ENCODE measurements around the gene USPL1.
A peak's percentile ranks its signal among the peaks of the same experiment; 100 is the strongest.
"Not testable (repeated sequence)": the region's sequence is repeated elsewhere in the genome, so short reads cannot be mapped to it uniquely, and the experiment has no call there.

The USPL1 gene

DNA sequence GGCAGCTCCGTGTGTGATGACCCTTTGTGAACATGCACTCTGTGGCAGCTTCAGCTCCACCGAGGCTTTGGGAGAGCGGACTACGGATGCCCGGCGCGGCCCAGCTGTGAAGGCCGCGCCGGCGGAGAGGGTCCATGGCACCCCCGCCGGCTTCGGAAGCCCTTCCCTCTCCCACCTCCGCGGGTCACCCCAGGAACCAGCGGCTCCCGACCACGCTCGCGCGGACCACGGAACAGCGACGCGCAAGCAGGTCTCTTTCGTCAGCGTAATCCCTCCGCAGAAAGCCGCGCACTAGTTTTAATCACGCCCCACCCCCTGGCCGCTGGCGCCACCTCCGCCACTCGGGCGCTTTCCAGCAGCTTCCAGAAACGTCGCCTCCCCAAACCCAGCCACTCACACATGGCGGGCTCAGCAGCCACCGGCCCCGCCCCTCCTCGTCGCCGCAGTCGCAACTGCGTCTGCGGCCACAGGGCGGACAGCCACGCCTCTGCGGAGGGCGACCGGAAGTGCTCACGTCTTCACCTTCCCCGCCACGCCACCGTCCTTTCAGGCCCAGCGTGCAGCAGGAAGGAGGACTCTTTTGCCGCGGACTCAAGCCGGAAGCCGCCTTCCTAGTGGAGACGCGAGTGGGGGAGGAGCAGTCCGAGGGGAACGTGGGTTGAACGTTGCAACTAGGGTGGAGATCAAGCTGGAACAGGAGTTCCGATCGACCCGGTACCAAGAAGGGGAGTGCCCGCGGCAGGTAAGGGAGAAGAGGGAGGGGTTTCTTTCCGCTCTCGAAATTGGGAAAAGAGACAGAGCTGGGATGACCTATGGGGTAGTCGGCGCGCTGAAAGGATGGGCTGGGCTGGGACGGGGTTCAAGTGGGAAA lies at the start of gene USPL1:
Gene USPL1 (plus strand): TSS at position 606 of the 871 bp plus-strand sequence. CDS start 3,221 bp downstream, outside the sequence.
- DNase-seq = peak; percentile 99

DNA sequence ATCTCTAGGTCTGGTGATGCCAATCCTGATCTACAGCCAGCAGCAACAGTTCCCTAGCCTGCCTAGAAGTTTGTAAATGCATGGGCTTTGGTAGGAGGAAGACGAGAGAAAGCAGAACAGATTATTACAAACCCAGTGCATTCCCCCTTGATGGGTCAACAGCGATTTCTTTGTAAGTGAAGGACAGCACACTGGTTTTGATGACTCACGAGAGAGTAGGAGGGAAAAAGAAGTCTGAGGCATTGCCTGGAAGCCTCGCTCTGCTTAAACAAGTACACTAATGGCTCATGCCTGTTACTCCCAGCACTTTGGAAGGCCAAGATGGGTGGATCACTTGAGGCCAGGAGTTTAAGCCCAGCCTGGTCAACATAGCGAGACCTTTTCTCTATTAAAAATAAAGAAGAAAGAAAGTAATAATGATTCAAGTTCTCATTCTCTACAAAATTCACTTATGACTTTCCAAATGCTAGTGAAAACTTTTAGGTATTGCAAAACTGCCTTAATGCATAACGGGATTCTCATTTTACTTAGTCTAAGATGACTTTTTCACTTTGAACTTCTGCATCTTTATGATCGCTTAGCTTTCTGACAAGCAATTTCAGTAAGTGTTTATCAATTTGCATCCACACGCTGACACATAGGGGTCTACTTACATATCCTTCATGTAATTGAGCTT lies 47.7 kb upstream of the USPL1 start:
- peak; percentile 39 for DNase-seq

DNA sequence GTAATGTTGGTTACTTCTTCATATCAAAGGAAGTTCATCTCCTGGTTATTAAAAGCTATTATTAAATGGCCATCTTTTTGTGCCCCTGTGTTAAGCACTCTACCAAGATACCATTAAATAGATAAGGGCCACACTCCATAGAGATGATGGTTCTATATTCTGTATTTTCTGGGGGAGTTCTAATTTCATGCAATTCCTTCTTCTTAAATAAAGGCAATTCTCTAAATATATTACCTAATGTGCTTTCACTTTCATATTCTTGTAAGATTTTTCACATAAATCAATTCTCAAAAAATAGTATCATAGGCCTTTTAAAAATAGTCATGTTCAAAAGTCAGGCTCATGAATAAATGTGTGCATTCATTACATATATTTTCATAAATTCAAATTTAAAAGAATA lies 47.0 kb upstream of the USPL1 start:
- no peak for DNase-seq

DNA sequence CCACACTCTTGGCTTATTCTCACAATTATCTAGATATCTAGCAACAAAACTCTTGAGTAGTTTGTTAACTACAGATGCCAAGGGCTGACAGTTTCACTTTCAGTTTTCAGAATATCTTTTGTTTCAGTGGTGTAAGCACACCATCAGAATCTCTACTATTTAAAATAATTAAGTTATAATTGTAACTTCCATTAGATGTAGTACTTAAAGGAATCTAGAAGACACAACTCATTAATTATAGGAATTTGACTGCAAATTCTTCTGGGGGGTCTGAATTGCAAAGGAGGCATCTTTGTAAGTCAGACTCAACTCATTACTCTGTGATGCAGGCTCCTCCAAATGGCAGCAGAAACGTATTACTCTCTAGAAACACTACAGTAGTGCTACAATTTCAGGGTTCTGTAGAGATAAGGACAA lies 44.9 kb upstream of the USPL1 start:
- DNase-seq = no peak

DNA sequence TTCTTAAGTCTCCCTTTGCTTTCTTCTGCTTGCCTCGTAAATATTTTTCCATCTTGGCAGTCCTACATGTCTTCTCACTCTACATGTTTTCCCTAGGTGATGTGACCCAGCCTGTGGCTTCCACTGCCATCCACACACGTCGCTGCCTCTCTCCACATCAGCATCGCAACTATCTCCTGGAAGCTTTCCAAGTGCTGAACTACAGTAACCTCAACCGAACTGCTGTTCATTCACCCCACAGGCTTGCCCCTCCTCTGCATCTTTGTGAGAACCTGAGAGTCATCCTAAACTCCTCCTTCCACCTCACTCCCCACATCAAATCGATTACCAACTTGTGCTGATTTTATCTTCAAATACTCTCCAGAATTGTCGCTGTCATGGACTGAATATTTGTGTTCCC lies 41.2 kb upstream of the USPL1 start:
- DNase-seq = peak; percentile 56

DNA sequence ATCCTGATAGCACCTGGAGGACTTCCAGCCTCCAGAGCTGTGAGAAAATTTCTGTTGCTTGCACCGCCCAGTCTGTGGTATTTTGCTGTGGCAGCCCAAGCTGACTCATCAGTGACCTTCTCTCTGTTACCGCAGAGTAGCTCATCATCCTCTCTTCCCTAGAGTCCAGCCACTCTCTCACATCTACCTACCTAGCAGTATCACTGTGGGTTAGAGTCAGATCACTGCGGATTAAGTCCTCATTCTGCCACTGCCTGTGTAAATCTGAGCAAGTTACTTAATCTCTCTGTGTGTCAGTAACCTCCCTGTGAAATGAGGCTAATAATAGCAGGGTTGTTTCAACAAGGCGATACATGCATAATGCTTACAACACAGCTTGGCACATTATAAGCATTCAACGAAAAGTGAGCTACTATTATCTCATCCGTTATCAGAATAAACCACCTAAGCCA lies 40.3 kb upstream of the USPL1 start:
- peak; percentile 64 for DNase-seq

DNA sequence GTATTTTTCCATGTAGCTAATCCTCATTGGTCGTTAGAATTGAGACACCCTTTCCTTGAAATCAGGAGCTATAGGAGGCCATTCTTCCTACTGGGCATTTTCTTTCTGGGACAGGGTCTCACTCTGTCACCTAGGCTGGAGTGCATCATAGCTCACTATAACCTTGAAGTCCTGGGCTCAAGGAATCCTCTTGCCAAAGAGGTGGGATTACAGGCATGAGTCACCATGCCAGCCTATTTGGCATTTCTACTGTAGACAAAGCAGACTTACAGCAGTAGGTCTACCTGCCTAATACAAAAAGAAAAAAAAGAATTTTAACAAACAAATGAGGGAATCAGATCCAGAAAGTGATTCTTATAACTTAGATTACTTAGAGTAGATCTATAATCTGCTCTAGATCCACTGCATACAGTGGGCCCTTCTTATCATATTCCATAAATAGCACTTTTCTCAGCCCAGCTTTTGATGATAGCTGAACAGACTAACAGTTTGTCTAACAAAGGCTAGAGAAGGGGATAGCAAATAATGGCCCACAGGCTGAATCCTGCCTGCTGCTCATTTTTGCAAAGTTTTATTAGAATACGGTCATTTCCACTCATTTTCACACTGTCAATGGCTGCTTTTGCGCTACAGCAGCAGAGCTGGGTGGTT lies 36.7 kb upstream of the USPL1 start:
- DNase-seq = no peak

DNA sequence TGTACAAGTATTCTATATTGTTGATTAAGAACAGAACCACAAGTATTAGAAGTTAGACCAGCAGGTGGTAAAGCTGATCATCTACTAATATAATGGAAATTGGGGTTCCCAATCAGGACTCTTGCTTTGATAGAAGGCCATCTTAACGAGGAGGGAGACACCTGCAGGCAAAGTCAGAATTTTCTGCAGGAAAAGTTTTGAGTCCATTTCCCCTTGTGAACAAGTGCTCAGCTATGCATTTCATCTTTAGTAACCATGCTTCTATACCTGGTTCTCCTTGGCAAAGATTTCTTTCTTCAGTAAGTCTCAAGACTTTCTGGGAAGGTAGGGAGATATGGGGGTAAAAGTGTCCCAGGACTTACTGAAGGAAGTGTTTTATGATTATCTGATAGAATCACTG lies 36.1 kb upstream of the USPL1 start:
- DNase-seq = no peak

DNA sequence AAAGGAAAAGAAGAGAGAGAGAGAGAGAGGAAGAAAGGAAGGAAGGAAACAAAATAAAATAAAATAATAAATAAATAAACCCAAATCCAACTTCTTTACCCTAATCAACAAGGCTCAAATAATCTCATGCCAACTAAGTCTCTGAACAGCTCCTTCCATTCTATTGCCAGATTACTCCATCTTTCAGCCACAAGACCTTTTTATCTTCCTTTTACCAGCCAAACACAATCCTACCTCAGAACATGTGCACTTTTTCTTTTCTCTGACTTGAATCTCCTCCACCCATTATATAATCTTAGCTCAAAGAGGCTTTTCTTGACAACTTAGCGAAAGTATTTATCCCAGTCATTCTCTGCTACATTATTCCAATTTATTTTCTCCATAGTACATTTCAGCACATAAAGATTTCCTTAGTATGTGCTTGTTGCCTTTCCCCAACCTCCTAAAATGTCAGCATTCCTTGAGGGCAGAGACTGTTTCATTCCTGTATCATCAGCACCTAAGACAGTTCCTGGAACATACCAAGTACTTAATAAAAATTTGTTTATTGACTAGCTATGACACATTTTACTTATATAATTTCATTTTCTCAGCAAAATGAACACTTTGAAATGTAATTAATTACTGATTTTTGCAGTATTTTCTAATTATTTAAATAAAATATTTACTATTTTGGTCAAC lies 33.5 kb upstream of the USPL1 start:
- DNase-seq = no peak

DNA sequence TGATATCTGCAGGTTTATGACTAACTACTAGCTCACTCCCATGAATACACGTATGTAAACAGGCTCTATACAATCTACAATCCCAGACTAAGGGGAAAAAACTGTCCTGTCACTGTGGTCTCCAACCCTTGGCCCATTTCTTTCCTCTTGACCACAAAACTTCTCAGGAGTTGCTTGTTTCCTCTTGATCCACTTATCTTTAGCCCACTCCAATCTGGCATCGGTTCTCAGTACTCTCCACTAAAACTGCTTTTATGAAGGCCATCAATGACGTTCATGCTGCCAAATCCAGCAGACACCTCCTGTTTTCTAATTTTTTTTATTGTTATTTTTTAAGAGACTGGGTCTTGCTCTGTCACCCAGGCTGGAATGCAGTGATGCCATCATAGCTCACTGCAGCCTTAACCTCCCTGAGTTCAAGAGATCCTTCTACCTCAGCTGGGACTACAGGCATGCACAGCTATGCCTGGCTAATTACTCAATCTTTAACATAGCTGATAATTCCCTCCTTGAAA lies 31.9 kb upstream of the USPL1 start:
- DNase-seq = no peak

DNA sequence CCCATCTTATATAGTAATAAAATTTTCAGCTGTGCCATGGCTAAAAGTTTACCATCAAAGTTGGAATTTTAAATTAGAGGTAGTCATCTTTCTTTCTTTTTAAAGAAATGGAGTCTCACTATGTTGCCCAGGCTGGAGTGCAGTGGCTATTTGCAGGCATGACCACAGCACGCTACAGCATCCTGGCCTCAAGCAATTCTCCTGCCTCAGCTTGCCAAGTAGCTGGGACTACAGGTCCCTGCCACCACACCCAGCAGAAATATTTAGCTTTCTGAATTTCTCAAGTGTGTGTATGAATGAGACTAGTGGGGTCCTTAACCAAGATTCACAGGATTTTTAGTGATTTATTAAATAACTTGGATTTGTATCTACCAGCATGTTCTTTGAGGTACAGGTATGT lies 30.5 kb upstream of the USPL1 start:
- DNase-seq = no peak

DNA sequence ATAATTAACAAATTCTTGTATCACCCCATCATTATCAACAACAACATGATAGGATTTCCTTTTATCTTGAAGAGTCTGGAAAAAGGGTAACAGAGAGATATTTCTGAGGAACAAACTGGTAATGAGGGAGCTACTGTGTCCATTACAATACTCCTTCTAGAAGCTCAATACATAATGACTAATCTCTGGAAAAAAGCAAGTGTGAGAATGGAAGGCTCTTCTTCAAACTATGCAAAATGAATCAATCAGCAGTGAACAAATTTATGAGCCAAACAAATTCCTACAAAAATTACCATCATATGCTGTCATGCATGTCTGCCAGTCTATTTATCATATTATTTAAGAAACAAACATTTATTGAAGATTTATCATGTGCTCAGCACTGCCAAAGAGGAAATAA lies 30.0 kb upstream of the USPL1 start:
- no peak for DNase-seq

DNA sequence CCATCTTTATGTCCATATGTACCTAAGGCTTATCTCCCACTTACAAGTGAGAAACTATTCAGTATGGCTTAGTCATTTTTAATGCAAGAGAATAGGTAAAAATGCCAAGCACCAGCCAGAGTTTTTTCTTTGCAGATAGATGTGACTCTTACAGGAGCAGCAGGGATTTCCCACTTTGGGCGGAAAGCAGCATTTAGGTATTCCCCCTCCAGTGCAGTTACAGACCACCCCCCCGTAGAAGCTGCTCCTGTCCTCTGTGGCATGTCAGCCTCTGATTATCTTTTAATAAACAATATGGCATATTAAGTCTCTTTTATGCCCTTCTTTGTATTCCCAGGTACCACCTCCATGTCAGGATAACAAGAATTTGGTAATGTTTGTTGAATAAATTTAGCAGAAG lies 24.7 kb upstream of the USPL1 start:
- DNase-seq = no peak

DNA sequence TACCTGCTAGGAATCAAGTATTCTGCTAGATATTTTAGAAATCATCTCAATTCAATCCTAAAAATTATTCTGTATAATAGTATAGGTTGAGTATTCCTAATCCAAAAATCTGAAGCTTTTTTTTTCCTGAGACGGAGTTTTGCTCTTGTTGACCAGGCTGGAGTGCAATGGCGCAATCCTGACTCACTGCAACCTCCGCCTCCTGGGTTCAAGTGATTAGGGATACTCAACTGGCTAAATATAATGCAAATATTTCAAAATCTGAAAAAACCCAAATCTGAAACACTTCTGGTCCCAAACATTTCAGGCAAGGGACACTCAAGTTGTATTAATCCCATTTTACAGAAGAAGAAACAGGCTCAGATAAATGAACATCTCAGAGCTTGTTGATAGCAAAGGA lies 17.2 kb upstream of the USPL1 start:
- no peak for DNase-seq

DNA sequence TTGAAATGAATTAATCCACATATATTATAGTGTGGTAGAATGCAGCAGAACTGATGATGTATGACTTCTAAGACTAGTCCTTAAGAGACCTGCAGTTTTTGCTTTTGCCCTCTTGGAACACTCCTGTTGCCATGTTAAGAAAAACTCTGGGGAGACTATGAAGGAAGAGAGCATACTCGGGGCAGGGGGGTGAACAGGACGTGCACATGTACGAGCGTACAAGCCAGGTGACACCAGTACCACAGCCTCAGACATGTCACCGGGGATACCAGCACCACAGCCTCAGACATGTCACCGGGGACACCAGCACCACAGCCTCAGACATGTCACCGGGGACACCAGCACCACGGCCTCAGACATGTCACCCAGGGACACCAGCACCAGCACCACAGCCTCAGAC lies 15.9 kb upstream of the USPL1 start:
- no peak for DNase-seq

DNA sequence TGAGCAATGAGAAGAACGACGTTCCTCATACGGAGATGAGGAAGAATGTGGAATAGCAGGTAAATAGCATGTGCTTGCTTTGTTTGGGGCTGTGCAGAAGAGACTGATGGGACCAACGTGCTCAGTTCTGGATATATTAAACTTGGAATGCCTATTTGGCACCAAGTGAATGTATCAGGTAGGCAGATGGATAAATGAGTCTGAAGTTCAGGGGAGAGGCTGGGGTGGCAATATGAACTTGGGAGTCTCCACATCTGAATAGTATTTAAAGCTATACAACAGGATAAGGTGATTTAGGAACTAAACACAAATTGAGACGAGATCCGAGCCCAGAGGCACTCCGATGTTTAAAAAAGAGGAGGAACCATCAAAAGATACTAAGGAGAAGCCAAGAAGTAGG lies 12.7 kb upstream of the USPL1 start:
- no peak for DNase-seq

DNA sequence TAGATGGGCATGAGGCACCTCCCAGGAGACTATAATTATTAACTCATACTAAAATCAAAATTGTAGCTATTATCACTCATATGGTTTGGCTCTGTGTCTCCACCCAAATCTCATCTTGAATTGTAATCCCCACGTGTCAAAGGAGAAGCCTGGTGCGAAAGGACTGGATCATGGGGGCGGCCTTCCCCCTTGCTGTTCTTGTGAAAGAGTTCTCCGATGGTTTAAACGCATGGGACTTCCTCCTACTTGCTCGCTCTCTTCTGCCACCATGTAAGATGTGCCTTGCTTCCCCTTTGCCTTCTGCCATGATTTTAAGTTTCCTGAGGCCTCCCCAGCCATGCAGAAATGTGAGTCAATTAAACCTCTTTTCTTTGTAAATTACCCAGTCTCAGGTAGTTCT lies 10.5 kb upstream of the USPL1 start:
- not testable (repeated sequence) for DNase-seq

DNA sequence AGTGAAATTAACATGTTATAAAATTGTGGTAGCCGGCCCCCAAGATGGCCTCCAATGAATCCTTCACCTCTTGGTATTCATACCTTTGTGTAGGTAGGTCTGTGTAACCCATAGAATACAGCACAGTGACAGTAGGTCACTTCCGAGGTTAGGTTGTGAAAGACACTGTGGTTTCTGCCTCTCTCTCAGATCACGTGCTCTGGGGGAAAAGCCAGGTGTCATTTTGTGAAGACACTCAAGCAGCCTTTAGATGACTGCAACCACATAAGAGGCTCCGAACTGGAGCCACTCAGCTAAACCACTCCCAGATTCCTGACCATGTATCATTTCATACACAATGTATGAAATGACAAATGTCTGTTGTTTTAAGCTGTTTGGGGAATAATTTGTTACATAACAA lies 9.8 kb upstream of the USPL1 start:
- DNase-seq = peak; percentile 63

DNA sequence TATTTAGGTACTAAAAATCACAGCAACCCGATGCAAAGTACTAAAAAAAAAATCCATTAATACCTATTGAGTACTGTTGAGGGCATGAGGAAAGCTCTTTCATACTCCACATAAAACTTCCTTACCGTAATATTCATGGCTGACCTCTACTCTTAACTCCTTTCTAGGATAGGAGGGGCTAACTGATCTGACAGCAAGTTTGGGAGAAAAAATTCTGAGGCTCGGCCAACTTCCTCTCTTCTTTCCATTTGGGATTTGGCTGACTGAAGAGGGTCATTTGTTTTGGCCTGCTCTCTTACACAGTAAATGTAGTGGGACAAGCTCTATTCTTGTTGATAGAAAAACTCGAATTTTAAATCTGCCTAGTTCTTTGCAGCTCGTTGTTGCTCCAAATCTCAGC lies 9.4 kb upstream of the USPL1 start:
- no peak for DNase-seq

DNA sequence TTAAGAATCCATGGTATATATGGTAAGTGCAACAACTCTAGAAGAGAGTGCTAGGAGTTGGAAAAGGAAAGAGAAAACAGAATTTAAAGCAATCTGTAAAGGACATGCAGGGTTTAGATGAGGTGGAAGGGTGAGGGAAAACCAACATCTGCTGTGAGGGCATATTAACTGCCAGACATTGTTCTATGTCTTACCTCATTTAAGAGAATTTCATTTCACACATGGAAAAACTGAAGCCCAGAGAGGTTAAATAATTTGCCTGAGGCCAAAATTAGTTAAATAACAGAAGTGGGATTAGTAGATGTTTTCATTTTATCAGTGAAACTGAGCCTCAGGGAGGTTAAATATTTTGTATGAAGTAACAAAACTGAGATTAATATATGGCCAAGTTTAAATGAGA lies 7.4 kb upstream of the USPL1 start:
- no peak for DNase-seq

DNA sequence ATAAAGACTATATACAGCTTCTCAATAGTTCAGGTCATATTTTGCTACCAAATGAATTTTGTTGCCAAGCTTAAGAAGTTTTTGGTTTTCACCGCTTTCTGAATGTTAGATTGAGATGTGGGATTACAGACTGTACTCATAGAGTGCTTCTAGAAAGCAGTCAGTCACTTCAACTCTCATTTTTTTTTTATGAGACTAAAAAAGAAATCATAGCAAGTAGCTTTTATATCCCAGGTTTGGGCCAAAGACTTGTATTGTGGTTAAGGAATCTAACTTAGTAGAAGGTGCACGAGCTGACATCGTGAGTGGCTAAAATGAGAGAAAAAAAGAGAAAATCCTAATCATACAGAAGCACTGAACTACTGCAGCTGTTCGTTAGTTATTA lies 2.2 kb upstream of the USPL1 start:
- DNase-seq = no peak

DNA sequence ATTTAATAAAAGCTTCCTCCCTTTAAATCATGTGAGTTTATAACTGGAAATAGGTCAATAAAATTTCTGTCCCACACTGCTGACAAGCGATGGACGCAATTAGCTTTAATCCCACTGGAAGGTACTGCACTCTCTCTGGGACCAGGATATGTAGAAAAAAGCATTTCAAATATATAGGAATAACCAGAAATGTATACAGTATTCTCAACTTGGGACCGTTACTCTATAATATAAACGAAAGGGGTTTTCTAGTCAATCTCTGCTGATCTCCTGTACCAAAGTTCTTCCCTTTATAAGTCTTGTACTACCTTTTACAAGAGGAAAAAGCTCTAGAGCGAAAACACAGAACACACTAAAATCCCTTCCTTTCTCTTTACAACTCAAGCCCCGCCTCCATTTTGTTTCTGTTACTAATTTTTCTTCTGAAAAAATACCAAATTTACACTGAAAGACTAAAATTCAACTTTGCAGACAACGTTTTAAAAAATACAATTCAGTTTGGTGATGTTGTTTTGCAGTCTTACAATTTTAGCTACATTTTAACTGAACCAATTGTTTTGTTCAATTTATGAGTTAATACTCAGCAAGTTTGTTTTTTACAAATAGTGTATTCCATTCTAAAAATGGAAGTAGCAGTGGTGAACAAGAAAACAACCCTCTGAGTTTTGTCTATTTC lies 1.7 kb upstream of the USPL1 start:
- no peak for DNase-seq

DNA sequence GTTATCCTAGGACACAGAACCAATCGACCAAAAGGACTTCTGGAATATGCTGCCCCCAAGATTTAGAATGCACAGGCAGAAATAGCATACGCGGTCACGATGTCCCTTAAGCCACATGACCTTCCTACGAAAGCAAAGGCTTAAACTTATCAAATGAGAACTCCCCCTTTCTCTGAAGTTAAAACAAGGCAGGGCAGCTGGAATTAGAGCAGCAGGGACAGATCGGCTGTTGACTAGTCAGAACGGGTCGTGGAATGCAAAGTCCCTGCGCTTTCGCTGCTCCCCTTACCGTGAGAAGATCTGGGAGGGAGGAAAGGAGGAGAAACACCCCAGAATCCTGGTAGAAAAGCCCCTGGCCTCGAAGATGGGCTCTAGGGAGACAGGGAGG lies 799 bp upstream of the USPL1 start:
- DNase-seq = no peak
